ENCODE results near the gene AP2A1.

GRCh38 chr19:49755956-49756355 lies 10.8 kb upstream of the AP2A1 start:
- TF ChIP-seq CTCF (IDR thresholded peaks at IDR 0.05) (no peak), ELF4 (CRISPR knock-in tag; IDR thresholded peaks at IDR 0.05; ENCODE audit: low read depth) (no peak), MAX (CRISPR knock-in tag; IDR thresholded peaks at IDR 0.05) (no peak), ATF6 (CRISPR knock-in tag; IDR thresholded peaks at IDR 0.05) (no peak), RORB (CRISPR knock-in tag; IDR thresholded peaks at IDR 0.05) (no peak), USF2 (CRISPR knock-in tag; IDR thresholded peaks at IDR 0.05) (no peak), FOXJ3 (CRISPR knock-in tag; IDR thresholded peaks at IDR 0.05; ENCODE audit: borderline replicate concordance) (no peak), ETV6 (CRISPR knock-in tag; IDR thresholded peaks at IDR 0.05) (no peak)
- TF ChIP-seq, protein P1, sequence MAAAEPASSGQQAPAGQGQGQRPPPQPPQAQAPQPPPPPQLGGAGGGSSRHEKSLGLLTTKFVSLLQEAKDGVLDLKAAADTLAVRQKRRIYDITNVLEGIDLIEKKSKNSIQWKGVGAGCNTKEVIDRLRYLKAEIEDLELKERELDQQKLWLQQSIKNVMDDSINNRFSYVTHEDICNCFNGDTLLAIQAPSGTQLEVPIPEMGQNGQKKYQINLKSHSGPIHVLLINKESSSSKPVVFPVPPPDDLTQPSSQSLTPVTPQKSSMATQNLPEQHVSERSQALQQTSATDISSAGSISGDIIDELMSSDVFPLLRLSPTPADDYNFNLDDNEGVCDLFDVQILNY (CRISPR knock-in tag; IDR thresholded peaks at IDR 0.05), result no peak
- TF ChIP-seq, protein P2, sequence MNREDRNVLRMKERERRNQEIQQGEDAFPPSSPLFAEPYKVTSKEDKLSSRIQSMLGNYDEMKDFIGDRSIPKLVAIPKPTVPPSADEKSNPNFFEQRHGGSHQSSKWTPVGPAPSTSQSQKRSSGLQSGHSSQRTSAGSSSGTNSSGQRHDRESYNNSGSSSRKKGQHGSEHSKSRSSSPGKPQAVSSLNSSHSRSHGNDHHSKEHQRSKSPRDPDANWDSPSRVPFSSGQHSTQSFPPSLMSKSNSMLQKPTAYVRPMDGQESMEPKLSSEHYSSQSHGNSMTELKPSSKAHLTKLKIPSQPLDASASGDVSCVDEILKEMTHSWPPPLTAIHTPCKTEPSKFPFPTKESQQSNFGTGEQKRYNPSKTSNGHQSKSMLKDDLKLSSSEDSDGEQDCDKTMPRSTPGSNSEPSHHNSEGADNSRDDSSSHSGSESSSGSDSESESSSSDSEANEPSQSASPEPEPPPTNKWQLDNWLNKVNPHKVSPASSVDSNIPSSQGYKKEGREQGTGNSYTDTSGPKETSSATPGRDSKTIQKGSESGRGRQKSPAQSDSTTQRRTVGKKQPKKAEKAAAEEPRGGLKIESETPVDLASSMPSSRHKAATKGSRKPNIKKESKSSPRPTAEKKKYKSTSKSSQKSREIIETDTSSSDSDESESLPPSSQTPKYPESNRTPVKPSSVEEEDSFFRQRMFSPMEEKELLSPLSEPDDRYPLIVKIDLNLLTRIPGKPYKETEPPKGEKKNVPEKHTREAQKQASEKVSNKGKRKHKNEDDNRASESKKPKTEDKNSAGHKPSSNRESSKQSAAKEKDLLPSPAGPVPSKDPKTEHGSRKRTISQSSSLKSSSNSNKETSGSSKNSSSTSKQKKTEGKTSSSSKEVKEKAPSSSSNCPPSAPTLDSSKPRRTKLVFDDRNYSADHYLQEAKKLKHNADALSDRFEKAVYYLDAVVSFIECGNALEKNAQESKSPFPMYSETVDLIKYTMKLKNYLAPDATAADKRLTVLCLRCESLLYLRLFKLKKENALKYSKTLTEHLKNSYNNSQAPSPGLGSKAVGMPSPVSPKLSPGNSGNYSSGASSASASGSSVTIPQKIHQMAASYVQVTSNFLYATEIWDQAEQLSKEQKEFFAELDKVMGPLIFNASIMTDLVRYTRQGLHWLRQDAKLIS (CRISPR knock-in tag; IDR thresholded peaks at IDR 0.05; ENCODE audit: borderline replicate concordance), result no peak
- TF ChIP-seq, protein P3, sequence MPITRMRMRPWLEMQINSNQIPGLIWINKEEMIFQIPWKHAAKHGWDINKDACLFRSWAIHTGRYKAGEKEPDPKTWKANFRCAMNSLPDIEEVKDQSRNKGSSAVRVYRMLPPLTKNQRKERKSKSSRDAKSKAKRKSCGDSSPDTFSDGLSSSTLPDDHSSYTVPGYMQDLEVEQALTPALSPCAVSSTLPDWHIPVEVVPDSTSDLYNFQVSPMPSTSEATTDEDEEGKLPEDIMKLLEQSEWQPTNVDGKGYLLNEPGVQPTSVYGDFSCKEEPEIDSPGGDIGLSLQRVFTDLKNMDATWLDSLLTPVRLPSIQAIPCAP (CRISPR knock-in tag; IDR thresholded peaks at IDR 0.05), result no peak
